Left cardiac atrium (tissue), 4 donors: ENCODE results near the gene STK32A. TPM values are rescaled to one million over a fixed set of nuclear protein-coding genes. Genes with fewer than 3 reads are reported as not detected.

Experiments used
- ATAC-seq, 2 donors: fragments of 200-7000 bp; cut with Tn5 transposase; one replicate each; pipeline ENCODE4 v1.9.1; 2020; ENCODE audit warnings: mild to moderate bottlenecking in 2 of 2, moderate library complexity in 2 of 2
- DNase-seq: peaks from one replicate; pipeline ENCODE4 v3.0.0-alpha.2; 2020
- intact Hi-C, 2 donors: fragments of 100-400 bp; cut with DNase I; formaldehyde crosslinking; loops; one replicate each; pipeline versions ENCODE4 v1.14.1 to v1.15.1; 2022 to 2023
- total RNA-seq, 2 donors: library from RNA; stranded (reverse); fragmentation: NEBNext Ultra II Directional; extraction: Animal tissue kit (Norgen Biotek cat#: 25700); gene quantifications; one replicate each; pipeline ENCODE4 v1.2.1, GENCODE V29; 2021
- donor health status: DM: no; HTN: yes; CAD: no.
- donor health status: DM: no; HTN: yes; CAD: no; lungs with severe emphysema.
- donor health status: DM: yes; HTN: yes; CAD: no.
- donor health status: Dilated cardiomyopathy.

Gene STK32A
- total RNA-seq, 2 donors from 2014 or later: 0.68 to 2.8 TPM

DNA sequence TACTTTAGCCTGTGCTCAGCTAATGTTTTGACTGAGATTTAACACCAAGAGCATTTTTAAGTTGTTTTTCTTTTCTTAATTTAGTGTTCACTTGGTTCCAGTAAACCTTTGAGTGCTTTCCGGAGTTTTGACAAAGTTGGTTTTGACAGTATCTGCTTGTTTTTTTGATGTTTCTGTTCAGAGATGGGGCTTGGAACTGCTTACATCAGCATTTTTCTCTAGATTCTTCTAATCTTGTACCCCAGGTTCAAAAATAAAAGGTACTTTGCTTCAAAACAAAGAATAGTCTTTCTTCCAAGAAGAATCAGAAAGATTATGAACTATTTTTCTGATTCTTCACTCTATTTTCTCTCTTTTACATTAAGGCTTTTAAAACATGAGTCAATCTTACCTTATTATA is 142.9 kb downstream of the STK32A start:
- intact Hi-C loops: no loop called here
- DNase-seq: no peak
- no peak for ATAC-seq

GRCh38 chr5:147381555-147381954 is 146.7 kb downstream of the STK32A start:
- ATAC-seq (no peak), DNase-seq (no peak)
- intact Hi-C loops: no loop called here

DNA sequence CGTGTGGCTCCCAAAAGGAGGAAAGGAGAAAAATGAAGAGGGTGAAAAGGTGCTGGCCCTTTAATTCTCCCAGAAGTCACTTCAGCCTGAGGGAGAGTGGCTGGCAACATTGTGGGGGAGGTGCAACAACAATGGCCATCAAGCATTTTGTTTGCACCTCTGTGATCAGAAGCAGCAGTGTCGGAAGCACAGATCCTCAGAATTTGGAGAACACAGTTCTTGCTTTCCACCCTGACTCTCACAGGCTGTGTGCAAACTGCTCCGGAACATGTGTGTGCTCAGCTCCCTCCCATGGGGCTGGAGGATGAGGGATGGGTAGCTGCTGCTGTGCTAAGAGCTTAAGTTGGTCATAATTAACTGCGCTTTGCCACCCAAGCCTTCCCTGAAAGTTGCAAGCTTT is 147.9 kb downstream of the STK32A start:
- intact Hi-C loops: no loop called here
- ATAC-seq (peak; percentile 41 to 54), DNase-seq (no peak)

GRCh38 chr5:147384346-147385193 is 149.7 kb downstream of the STK32A start:
- ATAC-seq (no peak), DNase-seq (no peak)
- intact Hi-C loops: no loop called here

DNA sequence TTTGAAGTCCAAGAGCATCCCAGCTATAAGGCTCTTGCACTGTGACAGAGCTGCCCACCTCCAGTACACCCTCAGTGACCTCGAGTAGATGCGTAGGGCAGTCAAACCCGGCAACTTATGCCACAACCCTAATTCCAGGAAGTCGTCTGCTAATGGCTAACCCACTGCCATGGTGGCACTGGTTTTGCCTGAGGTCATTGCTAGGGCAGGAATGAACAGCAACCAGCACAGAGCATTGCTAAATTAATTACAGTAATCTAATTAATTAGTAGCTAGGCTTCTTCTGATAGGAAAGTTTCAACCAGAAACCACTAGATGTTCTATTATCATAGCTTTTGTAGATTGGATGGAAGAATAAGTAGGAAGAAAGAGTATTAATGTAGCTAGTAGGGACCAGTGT is 152.3 kb downstream of the STK32A start:
- ATAC-seq (no peak), DNase-seq (no peak)
- intact Hi-C loops: no loop called here

GRCh38 chr5:147388184-147389108 is 153.6 kb downstream of the STK32A start:
- DNase-seq: no peak
- ATAC-seq: no peak
- intact Hi-C loops: no loop called here

DNA sequence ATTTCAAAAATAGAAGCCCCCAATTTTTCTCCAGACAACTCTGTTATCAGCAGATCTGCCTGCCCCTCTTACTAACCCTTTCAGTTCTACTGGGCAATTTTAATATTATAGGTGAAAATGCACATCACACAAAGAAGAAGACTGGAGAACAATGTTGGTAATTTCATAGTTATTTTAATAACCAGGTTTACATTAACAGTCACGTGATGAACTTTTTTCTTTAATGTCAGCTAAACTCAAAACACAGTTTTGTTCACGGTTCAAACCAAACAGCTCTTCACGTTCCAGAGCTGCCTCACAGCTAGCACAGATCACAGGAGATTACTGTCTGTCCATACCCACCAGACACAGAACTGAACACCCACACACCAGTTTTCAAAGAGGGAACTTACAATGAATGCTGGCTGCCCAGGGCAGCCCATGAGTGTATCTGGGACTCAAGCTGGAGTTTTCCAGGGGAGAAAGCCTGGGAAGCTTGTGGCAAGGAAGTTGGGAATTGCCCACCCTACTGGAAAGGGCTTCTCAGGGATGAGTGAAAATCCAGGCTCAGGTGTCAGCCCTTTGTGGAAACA is 155.9 kb downstream of the STK32A start:
- no peak for DNase-seq
- ATAC-seq: no peak
- intact Hi-C loops: loop anchor here (10.0 kb wide), 1 partner anchor 64 kb away; no protein-coding TSS in a partner anchor

GRCh38 chr5:147391781-147392180 is 157.0 kb downstream of the STK32A start:
- DNase-seq: peak; percentile 56

DNA sequence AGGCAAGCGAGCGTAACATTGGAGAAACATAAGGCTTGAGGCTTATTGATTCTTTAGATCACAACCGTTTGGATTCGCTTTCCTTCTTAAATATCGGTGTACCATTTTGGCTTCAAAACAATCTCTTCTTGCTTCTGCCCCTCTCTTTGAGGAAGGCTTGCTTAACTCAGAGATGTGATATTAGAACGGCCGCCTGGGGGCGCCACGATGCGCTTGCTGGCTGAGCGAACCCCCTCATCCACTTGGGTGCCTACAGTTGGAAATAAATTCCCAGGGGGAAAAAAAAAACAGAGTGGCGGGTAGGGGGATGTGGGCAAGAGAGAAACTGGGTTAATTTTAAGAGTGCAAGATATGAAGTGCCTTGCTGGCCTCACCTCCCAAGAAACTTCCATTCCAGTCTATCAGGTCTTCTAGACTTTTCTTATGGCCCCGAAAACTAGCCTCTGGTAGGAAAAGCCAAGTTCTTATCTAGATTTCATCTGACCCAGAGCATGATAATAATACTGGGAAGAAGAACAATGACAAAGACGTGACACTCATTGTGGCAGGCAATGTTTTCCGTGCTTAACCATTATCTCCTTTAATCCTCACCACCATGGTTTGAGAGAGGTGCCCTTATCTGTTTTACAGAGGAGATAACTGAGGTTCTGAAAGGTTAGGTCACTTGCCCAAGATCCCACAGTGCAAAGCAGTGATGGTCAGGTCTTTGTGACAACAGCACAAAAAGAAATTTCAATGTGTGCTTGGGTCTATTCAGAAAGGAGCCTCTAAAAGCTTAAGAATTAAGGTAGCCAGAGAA is 159.2 kb downstream of the STK32A start:
- intact Hi-C loops: loop anchor here (10.0 kb wide), 1 partner anchor 61 kb away; no protein-coding TSS in a partner anchor
- ATAC-seq (no peak), DNase-seq (no peak)

More at GRCh38 chr5:147391781-147392180, 157.0 kb downstream of the STK32A start:
- intact Hi-C loops: loop anchor here (10.0 kb wide), 1 partner anchor 63 kb away; no protein-coding TSS in a partner anchor
- ATAC-seq: peak; percentile 77 to 85

DNA sequence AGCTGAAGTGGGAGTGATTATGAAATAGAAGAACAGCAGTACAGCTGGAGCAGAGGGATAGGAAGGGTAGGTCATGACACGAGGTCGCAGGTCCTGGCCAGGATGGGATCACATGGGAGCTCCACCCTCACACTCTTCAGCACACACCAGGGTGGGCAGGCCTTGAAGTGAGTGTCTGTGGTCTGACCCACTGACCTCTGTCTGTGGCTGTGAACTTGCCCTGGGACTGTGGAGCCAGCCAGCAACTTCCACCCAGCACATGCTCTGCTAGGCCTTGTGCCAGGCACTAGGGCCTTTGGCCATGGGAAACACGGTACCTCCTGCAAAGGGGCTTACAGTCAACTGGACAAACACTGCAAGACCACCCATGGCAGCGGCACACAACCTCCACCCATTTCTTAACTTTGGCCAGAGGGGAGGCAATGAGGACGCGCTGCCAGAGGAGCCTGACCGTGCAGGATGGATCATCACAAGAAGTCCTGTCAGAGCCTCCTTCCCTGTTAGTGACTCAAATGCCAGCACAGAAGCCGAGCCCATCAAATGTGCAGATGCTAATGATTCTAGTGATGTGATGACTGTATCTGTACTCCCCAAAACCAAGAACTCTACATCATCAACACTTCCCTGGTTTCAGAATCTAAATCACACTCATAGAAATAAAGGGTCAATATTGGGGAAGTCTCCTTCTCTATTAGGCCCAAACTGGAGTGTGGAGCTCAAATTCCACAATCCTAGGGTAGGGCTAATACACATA is 161.4 kb downstream of the STK32A start:
- intact Hi-C loops: loop anchor here (10.0 kb wide), 1 partner anchor 59 kb away; no protein-coding TSS in a partner anchor
- ATAC-seq: peak; percentile 75 to 77
- peak; percentile 51 for DNase-seq

DNA sequence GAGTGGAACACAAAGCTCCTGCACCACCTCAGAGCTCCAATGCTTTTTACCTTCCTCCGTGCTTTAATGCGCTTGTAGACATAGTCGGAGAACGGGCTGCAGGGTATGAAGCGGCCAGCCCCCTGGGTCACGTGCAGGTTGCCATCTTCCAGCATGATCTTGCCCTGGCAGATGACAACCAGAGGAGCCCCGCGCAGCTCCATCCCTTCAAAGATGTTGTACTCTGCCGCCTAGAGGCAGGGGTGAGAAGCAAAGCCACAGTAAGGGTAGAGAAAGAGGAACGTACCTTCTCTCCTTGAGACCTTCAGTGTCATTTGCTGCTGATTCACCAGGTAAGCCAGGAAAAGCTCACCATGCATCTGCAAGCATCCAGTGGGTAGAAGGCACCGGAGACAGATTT is 162.8 kb downstream of the STK32A start:
- DNase-seq (no peak), ATAC-seq (no peak)
- intact Hi-C loops: loop anchor here (10.0 kb wide), 1 partner anchor 57 kb away; no protein-coding TSS in a partner anchor

DNA sequence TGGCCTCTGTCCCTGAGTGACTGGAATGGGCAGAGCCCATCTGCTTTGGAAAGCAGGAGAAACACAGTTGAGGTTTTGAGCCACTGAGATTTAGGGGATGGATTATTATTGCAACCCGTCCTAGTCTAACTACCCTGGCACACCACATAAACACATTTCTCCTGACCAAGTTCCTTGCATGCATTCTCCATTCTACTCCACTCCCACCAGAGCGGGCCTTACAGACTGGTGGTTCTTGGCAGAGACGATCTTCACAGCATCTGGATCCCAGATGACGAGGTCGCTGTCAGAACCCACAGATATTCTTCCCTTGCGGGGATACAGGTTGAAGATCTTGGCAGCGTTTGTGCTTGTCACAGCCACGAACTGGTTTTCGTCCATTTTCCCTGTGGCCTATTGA is 164.0 kb downstream of the STK32A start:
- intact Hi-C loops: loop anchor here (10.0 kb wide), 1 partner anchor 56 kb away; no protein-coding TSS in a partner anchor
- ATAC-seq (no peak), DNase-seq (no peak)

DNA sequence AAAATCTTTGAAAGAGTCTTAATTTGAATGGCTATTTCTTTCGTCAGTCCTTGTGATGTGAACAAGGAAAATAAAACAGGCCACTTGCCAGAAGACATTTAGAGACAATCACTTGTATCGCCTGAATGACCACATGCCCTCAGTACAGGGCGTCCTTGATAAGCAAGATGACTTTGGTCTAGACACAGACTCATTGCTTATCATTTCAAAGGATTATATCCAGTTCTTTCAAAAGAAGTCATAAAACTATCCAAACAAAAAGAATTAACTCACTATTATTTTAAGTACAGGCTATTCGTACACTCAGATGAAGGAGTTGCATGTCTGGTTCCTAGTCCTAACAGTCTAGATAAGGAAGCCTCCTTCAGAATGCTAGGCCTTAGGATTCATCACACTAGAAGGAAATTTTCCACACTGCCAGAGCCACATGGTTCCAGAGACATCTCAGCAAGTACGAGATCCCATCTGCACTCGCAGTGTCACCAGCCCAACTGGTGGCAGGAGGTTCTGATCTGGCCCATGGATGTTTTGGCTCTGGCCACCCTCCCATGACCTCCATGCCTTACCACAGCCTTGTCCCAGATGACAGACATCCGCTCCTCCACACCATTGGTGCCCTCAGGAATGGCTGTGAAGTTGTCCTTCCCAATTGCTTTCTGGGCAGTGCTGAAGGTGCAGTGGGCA is 165.4 kb downstream of the STK32A start:
- DNase-seq (no peak), ATAC-seq (no peak)
- intact Hi-C loops: no loop called here

- no peak for ATAC-seq
- intact Hi-C loops: no loop called here
- no peak for DNase-seq
Measured at GRCh38 chr5:147400881-147401280, 166.1 kb downstream of the STK32A start.

GRCh38 chr5:147403651-147404640 is 169.1 kb downstream of the STK32A start:
- DNase-seq (peak; percentile 66), ATAC-seq (peak; percentile 81 to 91)
- intact Hi-C loops: no loop called here

DNA sequence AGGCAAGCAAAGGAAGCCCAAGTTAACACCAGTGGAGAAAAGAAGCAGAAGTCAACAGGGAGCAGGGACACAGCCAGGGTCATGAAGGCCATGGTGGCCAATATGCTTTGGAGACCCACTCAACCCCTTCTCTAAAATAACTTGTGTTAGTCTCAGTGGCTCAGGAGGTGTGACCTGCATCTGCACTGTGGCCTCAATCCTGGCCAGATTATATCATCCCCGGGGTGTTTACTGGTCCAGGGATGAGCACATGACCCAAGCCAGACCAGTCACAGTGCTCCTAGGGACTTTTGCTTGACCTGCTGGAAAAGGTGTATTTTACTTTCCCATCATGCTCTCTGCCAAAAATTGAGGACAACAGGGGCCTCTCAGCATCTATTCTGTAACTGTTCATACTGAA is 169.9 kb downstream of the STK32A start:
- intact Hi-C loops: no loop called here
- no peak for DNase-seq
- ATAC-seq: peak in 1 of 2 donors; percentile 4
